T-helper 1 cell (primary cell): ENCODE measurements around the gene RINT1.
"Not testable (repeated sequence)": the region's sequence is repeated elsewhere in the genome, so short reads cannot be mapped to it uniquely, and the experiment has no call there.

Source experiments
- DNase-seq, 5 donors: peaks; one replicate each; pipeline ENCODE4 v3.0.0-alpha.2; 2012 to 2020
- total RNA-seq, 4 donors: gene quantifications; one replicate each; lab custom pipeline; 2026; lab: John Stamatoyannopoulos, UW

Gene RINT1
- 32.0 to 46.7 (median 42.2) reads per million in 4 donors for total RNA-seq

DNA sequence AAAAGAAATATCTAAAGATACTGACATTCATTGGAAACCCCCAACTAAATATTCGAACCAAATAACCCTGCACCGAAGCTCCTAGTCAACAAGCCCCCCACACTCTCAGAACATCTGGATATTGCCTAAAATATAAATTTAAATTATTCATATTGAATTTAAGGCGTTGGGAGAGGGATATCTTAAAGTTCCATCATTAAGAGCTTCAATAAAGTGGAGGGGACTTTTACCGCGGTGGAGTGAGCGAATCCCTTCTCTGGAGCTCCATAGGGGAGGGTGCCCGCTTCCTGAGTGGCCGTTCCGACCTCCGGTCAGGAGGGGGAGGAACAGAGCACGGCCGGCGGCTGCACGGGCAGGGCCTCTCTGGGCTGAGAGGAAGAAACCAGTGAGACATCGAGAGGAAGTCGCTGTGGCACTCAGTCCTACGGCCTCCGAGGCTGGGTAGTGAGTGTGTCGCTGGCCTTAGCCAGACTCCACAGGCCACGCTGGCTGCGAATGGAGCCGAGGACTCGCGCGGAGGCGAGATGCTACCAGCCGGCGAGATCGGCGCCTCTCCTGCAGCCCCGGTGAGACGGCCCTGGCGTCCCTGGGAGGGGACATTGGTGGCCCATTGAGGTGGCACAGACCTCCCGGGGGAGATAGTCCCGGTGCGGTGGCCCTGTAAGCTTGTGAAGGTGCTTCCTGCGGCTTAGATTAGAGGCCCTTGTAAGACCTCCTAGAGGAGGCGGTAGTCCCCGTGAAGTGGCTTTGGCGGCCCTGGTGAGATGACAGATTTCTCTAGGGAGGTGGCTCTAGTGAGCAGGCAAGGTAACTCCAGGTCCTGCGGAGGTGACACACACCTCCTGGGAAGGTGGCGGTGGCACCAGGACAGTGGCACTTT is at the start of gene RINT1:
RINT1 (plus strand) TSS at position 410 of the 880 bp plus-strand sequence; CDS start at position 525, 115 bp downstream.
- DNase-seq = peak; percentile 67 to 92 (median 78)

DNA sequence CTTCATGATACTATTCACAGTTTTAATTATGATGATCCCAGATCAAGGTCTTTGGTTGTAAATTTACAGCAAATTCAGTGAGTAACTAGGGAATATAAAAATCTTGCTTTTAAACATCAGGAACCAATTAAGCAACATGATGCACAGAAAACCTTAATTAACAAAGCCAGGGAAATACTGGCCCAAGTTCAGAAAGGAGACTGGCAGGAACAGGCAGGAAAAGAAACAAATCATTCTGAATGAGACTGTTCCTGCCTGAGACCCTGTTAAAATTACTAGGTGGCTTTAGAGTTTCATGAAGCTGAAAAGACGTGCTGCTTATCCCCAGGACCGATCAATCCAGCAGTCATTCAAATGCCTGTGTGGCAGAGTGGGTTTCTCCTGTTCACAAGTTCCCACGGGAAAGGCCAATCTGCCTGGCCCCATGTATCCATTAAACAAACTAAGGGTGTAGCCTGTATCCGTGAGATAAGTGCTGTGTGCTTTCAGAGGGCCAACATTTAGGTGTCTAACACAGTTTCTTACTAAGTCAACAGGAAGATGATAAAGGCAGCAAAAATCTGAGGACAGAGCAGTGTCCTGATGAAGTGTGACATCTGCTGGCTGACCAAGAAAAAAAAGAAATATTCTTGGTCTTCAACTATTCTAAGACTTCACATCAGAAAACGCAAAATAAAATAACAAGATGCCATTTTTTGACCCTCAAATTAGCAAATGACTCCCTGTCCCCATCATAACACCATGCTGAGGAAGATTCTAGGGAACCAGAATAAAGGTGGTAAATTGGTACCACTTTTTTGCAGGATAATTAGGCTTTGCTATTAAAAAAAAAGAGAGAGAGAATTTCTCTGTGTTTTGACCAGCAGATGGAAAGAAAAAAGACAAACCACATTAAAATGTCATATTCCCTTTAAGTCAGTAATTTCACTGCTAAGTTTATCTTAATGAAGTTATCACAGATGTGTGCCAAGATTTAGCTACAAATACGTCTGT is 44.1 kb upstream of the RINT1 start:
- peak in 1 of 5 donors; percentile 50 for DNase-seq

DNA sequence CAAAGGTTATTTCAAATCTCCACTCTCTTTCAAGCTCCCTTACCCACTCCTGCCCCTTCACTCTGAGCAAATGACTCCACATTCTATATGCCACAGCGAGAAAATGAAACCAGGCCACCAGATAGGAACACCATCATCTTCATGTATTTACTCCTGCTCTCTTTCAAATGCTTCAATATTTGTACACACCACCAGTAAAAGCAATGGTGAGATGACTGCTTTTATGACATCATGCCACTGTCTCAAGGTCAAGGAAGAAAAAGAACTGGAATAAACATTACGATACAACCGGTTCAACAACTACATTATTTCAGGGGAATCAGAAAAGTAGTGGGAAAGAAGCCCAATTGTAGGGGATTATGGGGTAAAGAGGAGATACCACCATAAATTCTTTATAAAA is 42.6 kb upstream of the RINT1 start:
- DNase-seq = no peak

DNA sequence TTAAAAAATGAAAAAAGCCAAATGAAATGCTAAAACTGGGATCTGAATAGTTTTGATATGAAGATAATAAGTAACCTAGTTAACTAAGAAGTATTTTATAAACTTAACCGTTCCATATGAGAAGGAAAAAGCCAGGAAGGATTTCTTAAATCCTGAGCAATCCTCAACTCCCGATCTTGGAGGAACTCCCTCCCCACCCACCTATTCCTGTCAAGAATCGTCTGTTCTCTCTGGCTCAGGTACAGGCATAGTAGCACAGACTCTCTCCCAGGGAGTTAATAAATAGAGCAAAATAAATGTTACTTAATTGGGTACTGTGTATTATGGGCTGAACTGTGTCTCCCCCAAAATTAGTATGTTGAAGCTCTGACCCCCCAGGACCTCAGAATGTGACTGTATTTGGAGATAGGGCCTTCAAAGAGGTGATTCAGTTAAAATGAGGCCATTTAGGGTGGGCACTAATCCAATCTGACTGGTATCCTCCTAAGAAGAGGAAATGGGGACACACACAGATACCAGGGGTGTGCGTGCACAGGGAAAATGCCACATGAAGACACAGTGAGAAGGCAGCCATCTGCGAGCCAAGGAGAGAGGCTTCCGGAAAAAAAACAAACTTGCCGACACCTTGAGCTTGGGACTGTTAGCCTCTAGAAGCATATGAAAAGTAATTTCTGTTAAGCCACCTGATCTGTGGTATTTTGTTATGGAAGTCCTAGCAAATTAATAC is 38.6 kb upstream of the RINT1 start:
- no peak for DNase-seq

DNA sequence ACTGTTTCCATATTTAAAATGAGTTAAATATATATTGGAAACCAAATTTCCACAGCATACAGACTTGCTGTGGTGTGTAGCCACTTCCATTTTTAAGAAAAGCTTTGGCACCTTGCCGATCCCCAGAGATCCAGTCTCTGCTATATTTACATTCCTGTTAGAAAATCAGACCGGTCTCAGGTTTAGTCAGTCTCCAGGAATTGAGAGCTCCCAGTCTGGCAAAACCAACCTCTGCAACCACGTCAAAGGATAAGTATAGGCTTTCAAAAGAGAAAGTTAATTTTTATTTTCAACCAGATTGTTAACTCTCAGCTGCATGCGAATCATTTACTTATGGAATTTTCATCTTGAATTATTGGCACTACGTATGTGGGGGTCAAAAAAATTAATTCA is 38.1 kb upstream of the RINT1 start:
- no peak for DNase-seq

DNA sequence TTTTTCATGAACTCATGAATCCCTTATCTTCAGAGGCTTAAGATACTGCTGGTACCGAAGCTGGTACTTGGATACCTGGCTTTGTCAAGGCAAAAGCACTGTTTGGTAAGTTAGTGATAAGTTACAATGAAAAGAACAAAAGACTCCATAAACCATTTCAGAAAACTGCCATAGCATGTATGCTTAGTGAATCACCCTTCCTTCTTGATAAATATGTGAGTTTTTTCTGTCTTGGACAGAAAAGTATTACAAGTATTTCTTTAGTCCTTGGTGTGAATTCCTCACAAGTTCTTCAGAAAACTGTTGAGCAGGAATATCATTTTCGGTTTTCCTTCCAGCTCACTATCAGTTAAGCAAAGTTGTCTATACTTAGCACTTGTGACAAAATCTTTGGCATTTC is 35.5 kb upstream of the RINT1 start:
- DNase-seq = no peak

DNA sequence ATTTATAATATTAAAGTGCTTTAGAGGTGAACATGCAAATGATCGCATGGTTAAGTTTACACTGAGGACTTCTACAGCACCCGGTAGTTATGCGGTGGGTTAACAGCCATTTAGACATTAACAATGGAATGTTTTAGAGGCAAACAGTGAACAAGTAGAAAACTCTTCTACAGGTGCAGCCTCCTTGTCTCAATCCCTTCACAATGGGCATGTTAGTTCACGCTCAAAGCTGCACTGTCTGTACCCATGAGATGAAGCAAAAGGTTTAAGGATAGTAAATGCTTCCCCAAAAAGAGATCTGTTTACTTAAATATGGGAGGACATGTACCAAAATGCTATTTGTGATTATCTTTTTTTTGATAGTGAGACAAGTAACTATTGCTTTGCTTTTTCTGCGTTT is 35.0 kb upstream of the RINT1 start:
- no peak for DNase-seq

DNA sequence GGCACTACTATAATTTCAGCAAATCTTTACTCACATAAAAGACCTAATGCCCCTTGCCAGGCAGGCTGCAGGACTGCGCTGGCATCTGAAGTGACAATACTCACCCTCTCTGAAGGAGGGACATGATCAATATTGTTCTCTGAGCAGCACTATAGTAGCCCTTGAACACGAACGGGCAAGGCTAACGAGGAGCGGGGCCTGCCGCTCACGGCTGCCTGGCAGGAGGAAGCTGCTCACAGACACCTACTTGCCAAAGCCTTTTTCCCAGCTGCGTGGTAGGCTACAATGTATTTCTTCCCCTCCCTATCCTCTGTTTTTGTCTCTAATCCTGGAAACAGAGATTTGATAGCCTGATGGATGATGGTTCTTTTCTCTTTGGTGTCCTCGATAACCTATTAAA is 29.8 kb upstream of the RINT1 start:
- DNase-seq = no peak

DNA sequence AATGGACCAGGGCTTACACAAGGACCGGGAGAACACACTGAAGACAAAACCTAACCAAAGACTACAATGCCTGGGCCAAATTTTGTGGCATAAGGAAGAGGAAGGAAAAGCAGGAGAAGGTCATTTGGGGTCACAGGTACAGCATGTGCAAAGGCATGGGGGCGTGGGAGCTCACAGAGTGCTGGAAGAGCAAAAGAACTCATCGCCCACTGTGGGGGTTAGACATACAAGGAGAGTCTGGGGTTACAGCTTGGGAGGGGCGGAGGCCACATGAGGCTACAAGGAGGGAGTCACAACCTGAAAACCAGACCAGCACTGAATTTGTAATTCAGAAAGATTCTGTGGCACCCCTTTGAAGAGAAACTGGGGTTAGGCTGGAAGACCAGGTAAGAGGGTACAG is 19.6 kb upstream of the RINT1 start:
- no peak for DNase-seq

DNA sequence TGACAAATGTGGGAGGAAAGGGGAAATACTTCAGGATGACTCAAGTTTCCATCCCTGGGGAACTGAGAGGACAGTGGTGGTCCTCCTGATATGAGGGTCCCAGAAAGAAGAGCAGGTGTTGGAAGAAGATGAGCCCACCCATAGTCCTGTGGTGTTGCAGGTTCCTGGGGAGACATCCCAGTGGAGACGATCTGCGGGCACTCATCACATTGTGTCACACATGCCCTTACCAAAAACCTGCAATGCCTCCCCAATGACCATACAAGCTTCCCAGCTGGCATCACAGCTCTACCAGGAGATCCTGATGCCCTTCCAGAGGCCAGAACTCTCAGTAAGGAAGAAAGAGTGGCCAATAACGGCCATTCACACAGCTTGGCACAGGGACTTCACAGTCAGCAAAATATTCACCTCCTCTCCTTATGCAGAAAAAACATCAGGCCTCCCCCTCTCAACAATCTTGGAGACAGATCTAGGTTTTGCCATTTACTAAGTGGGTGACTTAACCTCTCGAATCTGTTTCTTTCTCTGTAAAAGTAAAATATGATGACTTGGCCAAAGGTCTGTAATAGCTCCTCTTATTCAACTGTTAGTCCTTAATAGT is 19.0 kb upstream of the RINT1 start:
- no peak for DNase-seq

DNA sequence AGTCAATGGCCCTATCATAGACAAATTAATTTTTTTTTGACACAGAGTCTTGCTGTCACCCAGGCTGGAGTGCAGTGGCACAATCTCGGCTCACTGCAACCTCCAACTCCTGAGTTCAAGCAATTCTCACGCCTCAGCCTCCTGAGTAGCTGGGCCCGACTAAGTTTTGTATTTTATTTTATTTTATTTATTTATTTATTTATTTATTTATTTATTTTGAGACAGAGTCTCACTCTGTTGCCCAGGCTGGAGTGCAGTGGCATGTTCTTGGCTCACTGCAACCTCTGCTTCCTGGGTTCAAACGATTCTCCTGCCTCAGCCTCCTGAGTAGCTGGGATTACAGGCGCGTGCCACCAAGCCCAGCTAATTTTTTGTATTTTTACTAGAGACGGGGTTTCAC is 16.4 kb upstream of the RINT1 start:
- DNase-seq = not testable (repeated sequence)

DNA sequence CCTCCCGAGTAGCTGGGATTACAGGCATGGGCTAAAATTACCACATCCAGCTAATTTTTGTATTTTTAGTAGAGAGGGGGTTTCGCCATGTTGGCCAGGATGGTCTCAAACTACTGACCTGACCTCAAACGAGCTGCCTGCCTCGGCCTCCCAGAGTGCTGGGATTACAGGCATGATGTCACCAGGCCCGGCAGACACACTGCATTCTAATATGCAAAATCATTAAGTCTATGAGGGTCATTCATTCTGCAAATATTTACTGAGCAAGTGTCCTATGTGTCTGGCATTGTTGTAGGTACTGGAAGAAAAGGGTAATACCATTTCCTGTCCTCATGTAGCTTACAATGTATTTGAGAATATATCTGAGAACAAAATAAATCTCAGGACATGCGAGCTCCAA is 12.6 kb upstream of the RINT1 start:
- DNase-seq = no peak

DNA sequence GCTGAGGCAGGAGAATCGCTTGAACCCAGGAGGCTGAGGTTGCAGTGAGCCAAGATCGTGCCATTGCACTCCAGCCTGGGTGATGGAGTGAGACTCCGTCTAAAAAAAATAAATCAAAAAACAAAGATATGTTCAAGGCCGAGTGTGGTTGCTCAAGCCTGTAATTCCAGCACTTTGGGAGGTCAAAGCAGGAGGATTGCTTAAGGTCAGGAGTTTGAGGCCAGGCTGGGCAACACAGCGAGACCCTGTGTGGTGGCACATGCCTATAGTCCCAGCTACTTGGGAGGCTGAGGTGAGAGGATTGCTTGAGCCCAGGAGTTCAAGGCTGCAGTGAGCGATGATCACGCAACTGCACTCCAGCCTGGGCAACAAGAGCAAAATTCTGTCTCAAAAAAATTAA is 11.4 kb upstream of the RINT1 start:
- not testable (repeated sequence) for DNase-seq

DNA sequence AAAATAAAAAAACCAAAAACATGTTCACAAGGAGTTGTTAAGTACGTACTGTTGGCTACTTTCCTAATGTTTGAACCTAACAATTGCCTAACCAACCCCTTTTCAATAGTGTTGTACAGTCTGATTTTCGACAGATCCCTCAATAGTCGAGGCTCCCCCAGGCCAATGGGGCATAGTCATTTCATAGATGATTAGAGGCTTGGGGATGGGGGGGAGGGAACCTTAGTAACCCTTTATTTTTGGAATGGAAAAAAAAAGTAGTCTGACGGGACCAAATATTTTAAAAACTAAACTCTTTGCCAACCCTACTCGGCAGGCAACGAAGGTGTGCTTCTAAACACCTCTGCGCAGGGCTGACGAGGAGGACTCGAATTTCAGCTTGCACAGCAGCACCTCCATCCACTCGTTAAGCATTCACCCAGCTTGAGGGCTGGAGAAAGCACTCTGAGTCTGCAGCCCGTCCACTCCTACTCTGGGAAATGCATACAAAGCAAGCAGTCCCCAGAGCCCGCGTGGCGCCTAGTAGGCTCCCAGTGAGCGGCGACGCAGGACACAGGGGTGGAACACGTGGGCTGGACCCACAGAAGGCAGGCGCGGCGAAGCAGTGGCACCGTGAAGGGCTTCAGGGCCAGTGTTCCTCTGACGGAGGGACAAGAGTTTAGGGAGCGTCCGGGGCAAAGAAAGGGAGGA is 10.8 kb upstream of the RINT1 start:
- peak in 3 of 5 donors; percentile 4 to 47 (median 14) for DNase-seq

DNA sequence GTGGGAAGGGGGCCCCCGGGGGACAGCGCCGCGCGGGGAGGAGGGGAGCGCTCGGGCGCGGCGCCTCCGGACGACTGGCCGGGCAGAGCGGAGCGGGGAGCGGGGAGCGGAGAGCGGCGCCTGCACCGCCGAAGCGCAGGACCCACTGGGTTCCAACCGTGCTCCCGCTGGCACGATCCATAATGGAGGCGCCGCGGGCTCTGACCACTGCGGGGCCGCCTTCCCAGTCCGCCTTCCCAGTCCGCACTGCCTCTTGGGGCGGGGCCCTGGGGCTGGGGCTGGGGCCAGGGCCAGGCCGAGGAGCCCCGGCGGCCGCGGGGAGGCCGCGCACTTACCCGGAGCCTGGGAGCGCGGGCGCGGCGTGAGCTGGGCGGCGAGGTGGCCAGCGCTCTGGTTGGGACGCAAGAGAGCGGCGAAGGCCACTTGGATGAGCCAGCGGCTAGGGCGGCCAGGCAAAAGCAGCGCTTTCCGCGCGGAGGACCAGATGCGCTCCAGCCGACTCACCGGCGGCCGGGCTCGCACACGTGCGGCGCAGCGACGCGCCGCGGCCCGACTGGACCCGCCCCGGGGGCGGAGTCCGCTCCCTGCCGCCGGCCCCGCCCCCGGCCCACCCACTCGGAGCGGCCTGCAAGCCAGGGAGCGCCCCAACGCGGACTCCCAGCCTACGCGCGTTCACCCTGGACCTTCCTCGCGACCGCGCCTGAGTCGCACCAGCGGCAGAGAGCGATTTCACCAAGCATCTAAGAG is 10.1 kb upstream of the RINT1 start, which contains the start of gene PUS7:
PUS7 (minus strand) TSS at position 555 of the 747 bp plus-strand sequence. CDS start 13,759 bp downstream, outside the sequence.
- peak; percentile 63 to 84 (median 69) for DNase-seq

DNA sequence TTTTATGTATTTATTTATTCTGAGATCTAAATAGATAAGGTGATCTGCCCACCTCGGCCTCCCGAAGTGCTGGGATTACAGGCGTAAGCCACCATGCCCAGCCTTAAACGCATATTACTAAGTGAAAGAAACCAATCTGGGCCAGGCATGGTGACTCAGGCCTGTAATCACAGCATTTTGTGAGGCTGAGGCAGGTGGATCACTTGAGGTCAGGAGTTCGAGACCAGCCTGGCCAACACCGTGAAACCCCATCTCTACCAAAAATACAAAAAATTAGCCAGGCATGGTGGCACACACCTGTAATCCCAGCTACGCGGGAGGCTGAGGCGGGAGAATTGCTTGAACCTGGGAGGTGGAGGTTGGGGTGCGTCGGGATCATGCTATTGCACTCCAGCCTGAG is 7.6 kb upstream of the RINT1 start:
- DNase-seq = not testable (repeated sequence)

DNA sequence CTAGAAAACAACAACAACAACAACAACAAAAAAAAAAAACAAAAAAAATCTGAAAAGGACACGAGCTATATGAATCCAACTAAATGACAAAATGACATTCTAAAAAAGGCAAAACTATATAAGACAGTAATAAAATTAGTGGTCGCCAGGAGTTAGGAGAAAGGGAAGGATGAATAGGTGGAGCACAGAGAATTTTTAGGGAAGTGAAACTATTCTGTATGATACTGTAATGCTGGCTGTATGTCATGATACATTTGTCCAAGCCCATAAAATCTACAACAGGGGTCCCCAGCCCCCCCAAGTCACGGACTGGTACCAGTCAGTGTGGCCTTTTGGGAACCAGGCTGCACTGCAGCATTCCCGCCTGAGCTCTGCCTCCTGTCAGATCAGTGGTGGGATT is 7.2 kb upstream of the RINT1 start:
- no peak for DNase-seq

DNA sequence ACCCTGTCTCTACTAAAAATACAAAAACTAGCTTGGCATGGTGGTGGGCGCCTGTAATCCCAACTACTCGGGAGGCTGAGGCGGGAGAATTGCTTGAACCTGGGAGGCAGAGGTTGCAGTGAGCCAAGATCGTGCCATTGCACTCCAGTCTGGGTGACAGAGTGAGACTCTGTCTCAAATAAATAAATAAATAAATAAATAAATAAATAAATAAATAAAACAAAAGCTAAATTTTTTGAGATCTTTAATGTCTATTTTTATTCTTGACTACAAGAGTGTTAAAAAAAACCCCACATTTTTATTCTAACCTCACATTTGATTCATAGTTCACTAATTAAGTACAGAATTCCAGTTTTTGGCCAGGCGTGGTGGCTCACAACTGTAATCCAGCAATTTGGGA is 4.3 kb upstream of the RINT1 start:
- not testable (repeated sequence) for DNase-seq

DNA sequence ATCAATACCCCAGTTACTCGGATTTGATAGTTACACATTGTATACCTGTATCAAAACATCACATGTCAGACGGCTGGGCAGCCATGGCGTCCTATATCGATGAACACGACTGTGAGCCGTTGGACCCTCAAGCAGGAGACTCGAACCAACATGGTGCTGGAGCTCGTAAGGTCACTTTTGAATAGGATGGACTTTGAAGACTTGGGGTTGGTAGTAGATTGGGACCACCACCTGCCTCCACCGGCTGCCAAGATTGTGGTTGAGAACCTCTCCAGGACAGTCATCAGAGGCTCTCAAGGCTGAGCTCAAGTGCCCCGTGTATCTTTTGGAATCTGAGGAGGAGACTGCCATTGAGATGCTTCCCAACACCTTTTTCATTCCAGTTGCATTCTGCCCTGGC is 1.9 kb upstream of the RINT1 start:
- DNase-seq = no peak

DNA sequence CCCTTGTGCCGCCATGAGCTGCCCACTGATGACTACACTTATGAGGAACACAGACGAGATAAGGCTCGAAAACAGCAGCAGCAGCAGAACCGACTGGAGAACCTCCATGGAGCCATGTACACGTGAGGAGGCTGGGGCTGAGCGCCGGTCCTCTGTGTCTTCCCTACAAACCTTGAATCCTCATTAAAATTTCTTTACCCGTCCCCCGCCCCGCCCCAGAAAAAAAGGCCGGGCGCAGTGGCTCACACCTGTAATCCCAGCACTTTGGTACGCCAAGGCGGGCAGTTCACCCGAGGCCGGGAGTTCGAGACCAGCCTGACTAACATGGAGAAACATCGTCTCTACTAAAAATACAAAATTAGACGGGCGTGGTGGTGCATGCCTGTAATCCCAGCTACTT is 1.5 kb upstream of the RINT1 start:
- DNase-seq = no peak
